GM19397 (cell line): Measurements from ENCODE around the gene TLCD4.
A peak's percentile ranks its signal among the peaks of the same experiment; 100 is the strongest.

Source experiments
- ATAC-seq: cut with Tn5 transposase; IDR thresholded peaks from one replicate; pipeline ENCODE4 v1.9.1; 2021; ENCODE audit warnings: mild to moderate bottlenecking, moderate library complexity; ENCODE audit not compliant: unreplicated experiment

TLCD4 gene

DNA sequence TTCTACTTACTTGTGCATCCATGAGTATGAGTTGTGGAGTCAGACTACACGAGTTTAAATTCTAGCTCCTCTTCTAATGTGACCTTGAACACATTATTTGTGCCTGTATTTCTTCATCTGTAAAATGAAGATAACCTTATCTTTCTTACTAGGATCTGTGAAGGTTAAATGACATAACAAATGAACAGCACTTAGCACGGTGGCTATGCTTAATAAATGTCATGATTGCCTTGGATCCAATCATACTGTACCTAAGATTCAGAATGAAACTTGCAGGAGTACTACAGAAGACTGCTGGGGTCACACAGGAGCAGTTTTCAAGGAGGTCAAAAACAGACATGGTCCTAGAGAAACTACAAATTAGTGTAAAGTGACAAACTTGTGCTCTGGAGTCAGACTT, 22.2 kb upstream of the TLCD4 start:
- no peak for ATAC-seq

DNA sequence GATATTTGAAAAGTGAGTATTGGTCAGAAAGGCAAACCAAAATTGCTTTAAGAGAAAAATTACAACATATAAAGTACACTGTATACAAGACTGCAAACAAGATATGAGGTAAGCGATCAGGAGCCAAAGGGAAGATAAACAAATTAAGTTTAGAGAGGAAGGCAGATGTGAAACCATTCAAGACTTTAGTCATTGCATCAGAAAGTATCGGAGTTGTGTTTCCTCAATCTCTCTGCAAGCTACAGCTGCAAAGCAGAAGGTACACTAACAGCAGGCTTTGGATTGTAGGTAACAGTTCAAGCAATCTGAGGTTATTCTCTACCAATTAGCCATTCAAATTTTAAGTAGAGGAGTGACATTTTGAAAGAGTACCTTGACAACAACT, 21.3 kb upstream of the TLCD4 start:
- ATAC-seq: peak; percentile 82

- peak; percentile 22 for ATAC-seq
Measured at GRCh38 chr1:95096218-95096841, 20.8 kb upstream of the TLCD4 start.

DNA sequence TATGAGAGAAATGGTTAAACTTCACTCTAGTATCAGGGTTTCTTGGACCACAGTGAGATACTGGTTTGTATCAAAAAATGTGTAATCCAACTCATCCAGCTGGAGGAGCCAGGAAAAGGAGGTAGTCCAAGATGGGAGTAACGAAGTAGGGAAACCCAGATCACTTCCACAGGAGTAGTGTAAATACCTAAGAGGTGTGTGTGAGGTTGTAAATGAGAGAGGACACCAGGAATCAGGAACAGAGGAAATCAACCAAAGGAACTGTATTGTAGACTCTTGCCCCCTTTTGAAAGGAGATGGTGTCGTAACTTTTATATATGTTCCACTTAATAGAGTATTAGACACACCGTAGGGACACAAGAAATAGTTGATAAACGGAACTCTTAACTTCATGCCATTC, 19.7 kb upstream of the TLCD4 start:
- no peak for ATAC-seq

DNA sequence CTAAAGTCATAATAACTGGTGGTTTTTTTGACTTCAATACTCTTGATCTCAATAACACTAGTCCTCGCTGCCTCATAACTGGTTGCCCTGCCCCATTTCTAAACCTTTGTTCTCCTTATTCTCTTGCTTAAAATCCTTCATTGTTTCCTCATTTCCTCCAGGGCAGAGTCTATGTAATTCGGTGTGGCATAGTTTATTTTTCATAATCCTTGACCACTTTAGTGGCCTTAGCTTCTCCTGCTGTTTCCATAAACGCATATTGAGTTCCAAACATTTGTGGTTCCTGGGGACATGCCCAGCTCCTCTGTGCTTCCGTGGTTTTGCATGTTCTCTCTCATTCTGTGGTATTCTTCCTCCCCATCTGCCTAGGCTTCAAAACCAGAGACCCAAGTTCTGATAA, 19.0 kb upstream of the TLCD4 start:
- no peak for ATAC-seq

DNA sequence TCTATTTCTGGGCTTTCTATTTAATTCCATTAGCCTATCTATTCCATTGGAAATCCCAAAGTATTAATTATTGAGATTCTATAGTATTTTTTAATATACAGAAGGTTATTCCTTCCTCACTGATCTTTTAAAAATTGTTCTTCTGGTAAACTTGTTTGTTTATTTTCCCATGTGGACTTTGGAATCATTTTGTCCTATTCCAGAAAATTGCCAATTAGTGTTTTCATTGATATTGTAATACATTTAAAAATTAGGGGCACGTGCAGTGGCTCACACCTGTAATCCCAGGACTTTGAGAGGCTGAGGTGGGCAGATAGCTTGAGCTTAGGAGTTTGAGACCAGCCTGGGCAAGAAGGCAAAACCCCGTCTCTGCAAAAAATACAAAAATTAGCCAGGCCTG, 8.4 kb upstream of the TLCD4 start:
- no peak for ATAC-seq

DNA sequence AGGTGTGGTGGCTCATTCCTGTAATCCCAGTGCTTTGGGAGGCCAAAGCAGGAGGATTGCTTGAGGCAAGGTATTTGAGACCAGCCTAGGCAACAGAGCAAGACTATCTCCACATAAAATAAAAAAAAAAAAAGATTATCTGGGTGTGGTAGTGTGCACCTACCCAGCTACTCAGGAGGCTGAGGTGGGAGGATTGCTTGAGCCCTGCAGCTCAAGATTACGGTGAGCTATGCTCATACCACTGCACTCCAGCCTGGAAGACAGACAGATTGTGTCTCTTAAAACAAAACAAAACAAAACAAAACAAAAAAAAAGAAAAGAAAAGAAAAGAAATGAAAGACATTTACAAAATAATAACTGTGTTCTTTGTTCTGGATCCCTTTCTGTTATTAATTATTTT, 6.1 kb upstream of the TLCD4 start:
- no peak for ATAC-seq

GRCh38 chr1:95113684-95114083, 3.5 kb upstream of the TLCD4 start:
- ATAC-seq: no peak

DNA sequence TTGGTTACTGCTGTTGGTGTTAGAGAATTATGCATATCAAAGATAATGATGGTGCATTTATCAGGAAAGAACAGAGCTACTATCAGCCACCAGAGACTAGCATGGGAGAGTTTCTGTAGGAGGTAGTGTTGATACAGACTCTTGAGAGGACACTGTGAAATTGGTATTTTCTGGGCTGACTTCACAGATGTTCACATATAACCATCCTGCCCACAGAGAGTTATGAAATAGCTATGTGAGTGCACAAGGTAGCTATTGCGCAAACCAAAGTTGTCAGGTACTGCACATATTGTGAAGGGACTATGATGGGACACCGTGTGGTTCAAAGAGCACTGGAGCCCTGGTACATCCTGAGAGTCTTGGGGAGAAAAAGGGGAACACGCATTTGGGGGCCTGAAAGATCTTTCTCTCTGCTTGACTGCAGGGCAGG, 1.4 kb upstream of the TLCD4 start:
- ATAC-seq: no peak

DNA sequence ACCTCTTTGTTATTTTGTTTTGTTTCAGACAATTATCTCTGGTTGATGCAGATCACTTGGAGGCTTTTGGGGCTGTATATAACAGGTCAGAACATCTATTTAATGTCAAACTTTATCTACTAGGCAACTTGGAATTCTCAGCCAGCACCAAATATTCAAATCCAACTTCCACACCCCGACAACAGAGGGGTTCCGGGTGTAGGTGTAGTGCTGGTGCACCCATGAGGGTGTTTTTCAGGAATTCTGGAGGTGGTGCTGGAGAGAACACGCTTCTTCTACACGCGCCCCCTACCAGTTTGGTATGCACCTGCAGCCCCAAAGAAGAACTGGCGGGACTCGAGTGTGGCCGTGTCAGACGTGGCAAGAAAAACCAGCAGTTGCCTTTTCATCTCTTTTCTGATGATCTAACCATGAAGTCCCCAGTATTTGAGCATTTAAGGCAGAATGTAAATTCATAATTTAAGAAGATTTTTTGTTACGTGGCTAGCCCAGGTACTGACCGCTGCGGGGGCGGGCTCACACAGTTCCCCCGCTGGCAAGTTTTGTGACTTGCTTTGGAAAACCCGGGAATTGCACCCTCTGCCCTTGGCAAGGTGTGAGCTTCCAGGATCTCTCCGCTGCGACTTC, 462 bp upstream of the TLCD4 start:
- peak; percentile 66 for ATAC-seq

- ATAC-seq: no peak
Measured at GRCh38 chr1:95118067-95118499, 928 bp downstream of the TLCD4 start.

DNA sequence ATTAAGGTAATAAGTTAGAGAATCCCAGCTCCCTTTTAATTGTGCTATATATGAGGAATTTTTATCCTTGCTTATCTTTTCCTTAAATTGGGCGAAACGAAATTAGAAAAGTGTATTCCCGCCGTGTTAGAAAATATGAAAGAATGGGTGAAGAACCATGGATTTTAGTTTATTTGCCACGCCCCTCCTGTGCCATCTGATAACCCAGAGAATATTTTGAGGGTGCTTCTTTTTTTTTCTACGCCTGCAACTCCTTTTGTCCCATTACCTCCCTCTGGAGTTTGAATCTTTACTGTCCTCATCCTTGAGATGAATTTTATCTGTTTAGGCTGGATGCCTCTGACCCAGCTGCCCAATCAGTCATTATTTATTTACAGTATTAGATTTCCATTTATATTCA, 1.6 kb downstream of the TLCD4 start:
- no peak for ATAC-seq

DNA sequence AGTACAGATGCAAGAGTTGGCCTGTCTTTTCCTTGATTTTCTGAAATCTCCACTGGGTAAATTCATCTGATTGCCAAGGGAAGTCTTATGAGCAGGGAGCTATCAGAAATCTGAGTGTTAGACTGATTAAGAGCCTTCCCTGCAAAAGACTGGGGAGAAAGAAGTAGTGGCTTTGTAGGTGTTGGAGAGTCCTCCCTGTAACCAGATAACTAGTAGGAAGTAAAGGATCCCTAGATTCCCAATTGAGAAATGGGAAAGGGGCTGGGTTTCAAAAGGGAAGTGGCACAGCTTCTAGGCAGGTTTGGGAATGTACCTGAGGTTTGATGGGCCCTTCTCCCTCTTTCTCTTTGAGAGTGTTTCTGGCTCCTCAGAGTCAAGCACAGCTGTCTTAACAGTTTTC, 2.1 kb downstream of the TLCD4 start:
- no peak for ATAC-seq

DNA sequence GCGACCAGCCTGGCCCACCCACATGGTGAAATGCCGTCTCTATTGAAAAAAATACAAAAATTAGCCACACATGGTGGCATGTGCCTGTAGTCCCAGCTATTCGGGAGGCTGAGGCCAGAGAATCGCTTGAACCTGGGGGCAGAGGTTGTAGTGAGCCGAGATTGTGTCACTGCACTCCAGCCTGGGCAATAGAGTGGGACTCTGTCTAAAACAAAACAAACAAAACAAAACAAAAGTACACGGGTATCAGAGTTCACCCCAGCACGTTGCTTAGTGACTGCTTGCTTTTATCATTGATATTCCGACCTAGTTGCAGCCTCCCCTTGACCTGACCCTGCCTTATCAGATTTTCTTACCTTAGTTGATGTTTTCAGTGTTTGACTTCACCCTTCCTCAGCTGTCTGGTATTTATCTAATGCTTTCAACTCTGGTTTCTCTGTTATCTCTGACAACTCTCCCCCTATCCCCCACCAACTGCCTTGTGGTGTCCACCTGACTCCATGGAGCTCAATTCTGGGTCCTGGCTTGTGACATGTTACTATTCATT, 5.1 kb downstream of the TLCD4 start:
- no peak for ATAC-seq

GRCh38 chr1:95124342-95124741, 7.2 kb downstream of the TLCD4 start:
- no peak for ATAC-seq

GRCh38 chr1:95126366-95126765, 9.2 kb downstream of the TLCD4 start:
- no peak for ATAC-seq

DNA sequence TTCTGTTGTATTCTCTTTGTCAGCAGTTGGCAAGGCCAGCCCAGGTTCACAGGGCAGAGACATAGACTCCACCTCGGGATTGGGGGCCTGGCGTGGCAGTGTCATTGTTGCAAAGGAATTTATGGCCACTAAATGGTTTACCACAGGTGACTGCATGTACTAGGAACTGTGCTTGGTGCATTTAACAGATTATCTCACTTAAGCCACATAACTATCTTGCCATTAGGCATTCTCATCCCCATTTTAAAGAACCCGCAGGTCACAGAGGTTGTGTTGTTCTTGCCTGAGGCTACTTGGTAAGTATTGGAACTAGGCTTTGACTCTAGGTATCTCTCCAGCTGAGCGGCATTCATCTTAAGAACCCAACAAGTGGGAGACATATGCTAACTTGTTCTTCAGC, 9.7 kb downstream of the TLCD4 start:
- ATAC-seq: no peak

GRCh38 chr1:95127380-95127779, 10.2 kb downstream of the TLCD4 start:
- no peak for ATAC-seq

GRCh38 chr1:95132762-95133161, 15.6 kb downstream of the TLCD4 start:
- ATAC-seq: no peak

DNA sequence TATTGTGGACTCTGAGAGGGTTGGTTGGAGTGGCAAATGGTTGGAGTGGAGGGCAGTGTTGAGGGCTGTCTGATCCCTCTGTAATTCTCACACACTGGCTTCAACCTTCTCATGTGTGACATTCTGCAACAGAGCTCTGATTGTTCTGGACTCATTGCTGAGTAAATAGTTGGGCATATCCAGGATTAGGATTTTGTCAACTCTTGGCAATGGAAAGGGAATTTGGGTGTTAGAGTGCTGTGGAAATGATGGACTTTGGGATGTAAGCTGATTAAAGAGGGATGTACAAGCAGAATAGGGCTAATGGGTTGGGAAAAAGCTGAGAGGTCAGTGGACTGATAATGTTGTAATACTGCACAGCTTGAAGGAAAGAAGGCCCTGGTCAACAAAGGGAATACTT, 16.5 kb downstream of the TLCD4 start:
- no peak for ATAC-seq

DNA sequence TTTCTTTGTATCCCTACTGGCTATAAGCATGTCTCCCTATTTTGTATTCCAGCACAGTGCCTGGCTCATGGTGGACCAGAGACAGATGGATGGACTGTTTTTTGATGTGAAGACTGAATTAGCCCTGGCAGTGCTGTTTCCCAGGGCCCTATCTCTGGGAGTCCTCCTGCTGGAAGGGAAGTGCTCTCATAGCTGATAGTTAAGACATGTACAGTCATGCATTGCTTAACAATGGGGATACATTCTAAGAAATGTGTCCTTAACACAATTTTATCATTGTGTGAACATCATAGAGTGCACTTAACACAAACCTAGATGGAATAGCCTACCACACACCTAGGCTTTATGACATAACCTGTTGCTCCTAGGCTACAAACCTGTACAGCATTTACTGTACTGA, 21.1 kb downstream of the TLCD4 start:
- no peak for ATAC-seq

DNA sequence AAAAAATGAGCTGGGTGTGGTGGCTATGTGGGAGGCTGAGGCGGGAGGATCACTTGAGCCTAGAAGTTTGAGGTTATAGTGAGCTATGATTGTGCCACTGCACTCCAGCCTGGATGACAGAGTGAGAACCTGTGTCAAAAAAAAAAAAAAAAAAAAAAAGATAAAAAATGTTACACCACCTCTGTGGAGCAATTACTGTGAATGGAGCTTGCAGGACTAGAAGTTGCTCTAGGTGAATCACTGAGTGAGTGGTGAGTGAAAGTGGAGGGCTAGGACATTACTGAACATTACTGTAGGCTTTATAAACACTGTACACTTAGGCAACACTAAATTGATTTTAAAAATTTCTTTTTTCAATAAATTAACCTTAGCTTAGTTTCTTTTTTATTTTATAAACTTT, 21.9 kb downstream of the TLCD4 start:
- no peak for ATAC-seq

GRCh38 chr1:95140791-95141190, 23.6 kb downstream of the TLCD4 start:
- ATAC-seq: no peak
